HCT116 (cell line): ENCODE measurements around the gene INO80. TPM values are rescaled to one million over a fixed set of nuclear protein-coding genes. Genes with fewer than 3 reads are reported as not detected.

Source experiments
- ATAC-seq: fragments of 200-7000 bp; cut with Tn5 transposase; 2 replicates; pipeline ENCODE4 v1.9.1; 2020; ENCODE audit warnings: mild to moderate bottlenecking, moderate library complexity
- BruUV-seq: library from RNA; stranded (reverse); fragments of 400-500 nt; replicated peaks from 2 replicates; lab custom pipeline; 2021; lab: Mats Ljungman, UMichigan
- CTCF ChIA-PET: fragments of 300-600 bp; sonication (Branson Sonifier 250); formaldehyde crosslinking; loops from one replicate; lab custom pipeline; 2021; ENCODE audit warnings: antibody characterized with exemption; lab: Charles Lee
- POLR2A ChIA-PET: fragments of 300-600, 350-600 bp; sonication (Branson Sonifier 250); formaldehyde crosslinking; loops from one replicate; lab custom pipeline; 2021; ENCODE audit warnings: antibody characterized with exemption; lab: Charles Lee
- RAD21 ChIA-PET, 2 experiments: fragments of 300-600 bp; sonication (Branson Sonifier 250); formaldehyde crosslinking; loops; one replicate each; lab custom pipeline; 2023; ENCODE audit warnings: low total read pairs in 2 of 2; ENCODE audit not compliant: uncharacterized antibody in 2 of 2, unreplicated experiment in 2 of 2, low non-redundant PET in 1 of 2; lab: Charles Lee
- DNase-seq: peaks from one replicate; pipeline ENCODE4 v3.0.0-alpha.2; 2010; ENCODE audit warnings: low read depth, low spot score
- H2AFZ ChIP-seq: fragments of 200-600 bp; shearing (Covaris generic), sonication (generic); 2 replicates; pipeline ENCODE4 v1.6.1; 2017; ENCODE audit warnings: low read depth, mixed run types, mixed read lengths, antibody characterized with exemption, low read length; ENCODE audit not compliant: poor library complexity, severe bottlenecking
- H3K27ac ChIP-seq: 2 replicates; pipeline ENCODE4 v1.5.1; 2012; ENCODE audit warnings: low read depth, low read length
- H3K27me3 ChIP-seq: fragments of 200-600 bp; sonication (generic); 2 replicates; pipeline ENCODE4 v1.6.1; 2016; ENCODE audit warnings: mixed run types, low read length, mixed read lengths; ENCODE audit not compliant: insufficient read depth
- H3K36me3 ChIP-seq, 2 experiments: fragments of 200-500 bp in 1 of 2; fragments of 200-600 bp in 1 of 2; sonication (Bioruptor generic) in 1 of 2; sonication (generic) in 1 of 2; 2 replicates each; pipeline versions ENCODE4 v1.5.1 to v1.6.1; 2014 to 2016; ENCODE audit warnings: low read length in 2 of 2, inconsistent platforms in 1 of 2, mixed read lengths in 1 of 2, mixed run types in 1 of 2; ENCODE audit not compliant: insufficient read depth in 2 of 2, control insufficient read depth in 1 of 2
- H3K4me1 ChIP-seq, 2 experiments: fragments of 200-600 bp in 1 of 2; sonication (generic) in 1 of 2; 2 replicates each; pipeline versions ENCODE4 v1.5.1 to v1.6.1; 2012 to 2017; ENCODE audit warnings: low read length in 2 of 2, inconsistent platforms in 1 of 2, mild to moderate bottlenecking in 1 of 2, mixed read lengths in 1 of 2, mixed run types in 1 of 2, moderate library complexity in 1 of 2; ENCODE audit not compliant: insufficient read depth in 2 of 2, control insufficient read depth in 1 of 2
- H3K4me2 ChIP-seq: fragments of 200-600 bp; sonication (generic); 2 replicates; pipeline ENCODE4 v1.6.1; 2017; ENCODE audit warnings: mixed run types, low read length, mixed read lengths
- H3K4me3 ChIP-seq, 2 experiments: fragments of 200-600 bp in 1 of 2; sonication (generic) in 1 of 2; replicated peaks in 1 of 2; 2 replicates each; pipeline ENCODE4 v1.5.1; 2011 to 2016; ENCODE audit warnings: low read length in 2 of 2, control low read depth in 1 of 2, low read depth in 1 of 2, mild to moderate bottlenecking in 1 of 2, mixed read lengths in 1 of 2, mixed run types in 1 of 2
- H3K79me2 ChIP-seq: fragments of 200-600 bp; sonication (generic); 2 replicates; pipeline ENCODE4 v1.6.1; 2017; ENCODE audit warnings: mild to moderate bottlenecking, mixed run types, low read length, moderate library complexity, mixed read lengths; ENCODE audit not compliant: insufficient read depth
- H3K9ac ChIP-seq: fragments of 200-600 bp; sonication (generic); 2 replicates; pipeline ENCODE4 v1.6.1; 2016; ENCODE audit warnings: low read length, mixed read lengths
- H3K9me2 ChIP-seq: fragments of 200-600 bp; sonication (generic), shearing (Covaris generic); 2 replicates; pipeline ENCODE4 v1.6.1; 2017; ENCODE audit warnings: mixed run types, mild to moderate bottlenecking, moderate library complexity; ENCODE audit not compliant: insufficient read depth
- H3K9me3 ChIP-seq, 2 experiments: fragments of 200-500 bp in 1 of 2; fragments of 200-600 bp in 1 of 2; sonication (Bioruptor generic) in 1 of 2; sonication (generic) in 1 of 2; 2 replicates each; pipeline ENCODE4 v1.6.1; 2014 to 2017; ENCODE audit warnings: low read length in 2 of 2, mixed read lengths in 2 of 2, inconsistent platforms in 1 of 2, low read depth in 1 of 2, mild to moderate bottlenecking in 1 of 2, mixed run types in 1 of 2, moderate library complexity in 1 of 2; ENCODE audit not compliant: control insufficient read depth in 1 of 2, insufficient read depth in 1 of 2
- H4K20me1 ChIP-seq: fragments of 200-600 bp; sonication (generic), shearing (Covaris generic); 2 replicates; pipeline ENCODE4 v1.6.1; 2017; ENCODE audit warnings: mixed run types, mild to moderate bottlenecking, moderate library complexity; ENCODE audit not compliant: insufficient read depth
- CBX3 ChIP-seq: IDR thresholded peaks from 2 replicates; pipeline ENCODE4 v1.6.1; 2012; ENCODE audit warnings: low read depth
- CEBPB ChIP-seq: IDR thresholded peaks from 2 replicates; pipeline ENCODE4 v1.6.1; 2012; ENCODE audit warnings: low read depth
- CTCF ChIP-seq, 3 experiments: fragments of 200-600 bp in 1 of 3; sonication (generic) in 1 of 3; IDR thresholded peaks in 2 of 3; conservative IDR thresholded peaks in 1 of 3; 2 replicates each; pipeline ENCODE4 v1.5.1; 2012 to 2017; ENCODE audit warnings: low read depth in 2 of 3, low read length in 2 of 3, antibody characterized with exemption in 1 of 3, borderline replicate concordance in 1 of 3, control low read depth in 1 of 3, mild to moderate bottlenecking in 1 of 3, mixed read lengths in 1 of 3, mixed run types in 1 of 3, moderate library complexity in 1 of 3; ENCODE audit not compliant: insufficient read depth in 1 of 3
- EGR1 ChIP-seq: IDR thresholded peaks from 2 replicates; pipeline ENCODE4 v1.6.1; 2012; ENCODE audit warnings: low read depth
- ELF1 ChIP-seq: IDR thresholded peaks from 2 replicates; pipeline ENCODE4 v1.6.1; 2012; ENCODE audit warnings: low read depth, borderline replicate concordance
- EZH2phosphoT487 ChIP-seq: fragments of 200-600 bp; IDR thresholded peaks from 2 replicates; pipeline ENCODE4 v1.6.1; 2018; ENCODE audit warnings: antibody characterized with exemption, borderline replicate concordance
- FOSL1 ChIP-seq: IDR thresholded peaks from 2 replicates; pipeline ENCODE4 v1.6.1; 2012; ENCODE audit warnings: low read depth
- MAX ChIP-seq: IDR thresholded peaks from 2 replicates; pipeline ENCODE4 v1.6.1; 2012
- POLR2AphosphoS5 ChIP-seq: IDR thresholded peaks from 2 replicates; pipeline ENCODE4 v1.6.1; 2011; ENCODE audit warnings: mild to moderate bottlenecking, low read depth, low read length, moderate library complexity
- RAD21 ChIP-seq: IDR thresholded peaks from 2 replicates; pipeline ENCODE4 v1.6.1; 2012; ENCODE audit warnings: low read depth, mild to moderate bottlenecking
- REST ChIP-seq: IDR thresholded peaks from 2 replicates; pipeline ENCODE4 v1.6.1; 2012; ENCODE audit warnings: low read depth
- SIN3A ChIP-seq: IDR thresholded peaks from 2 replicates; pipeline ENCODE4 v1.6.1; 2012; ENCODE audit warnings: low read depth
- SP1 ChIP-seq: IDR thresholded peaks from 2 replicates; pipeline ENCODE4 v1.6.1; 2012; ENCODE audit warnings: low read depth
- SRF ChIP-seq: IDR thresholded peaks from 2 replicates; pipeline ENCODE4 v1.6.1; 2012; ENCODE audit warnings: low read depth
- ZNF274 ChIP-seq: fragments of 200-500 bp; sonication (Bioruptor generic); IDR thresholded peaks from 2 replicates; pipeline ENCODE4 v1.6.1; 2014; ENCODE audit warnings: mild to moderate bottlenecking, low read depth, low read length, inconsistent platforms
- intact Hi-C: fragments of 100-400 bp; cut with micrococcal nuclease; formaldehyde crosslinking; loops from 2 replicates; pipeline ENCODE4 v1.10.0; 2022
- total RNA-seq: library from RNA; stranded (reverse); gene quantifications from one replicate; pipeline ENCODE4 v1.2.1, GENCODE V29; 2021; ENCODE audit not compliant: unreplicated experiment
- TF ChIP-seq, protein P1 (sequence below): IDR thresholded peaks from 2 replicates; pipeline ENCODE4 v1.6.1; 2012

Gene INO80
- total RNA-seq, 1 experiment from 2014 or later = 28.2 TPM

- POLR2A ChIA-PET = no interaction called here
- no TSS peak for BruUV-seq
These were observed 34.2 kb upstream of the INO80 start for GRCh38 chr15:41150279-41150678.

More at GRCh38 chr15:41150279-41150678, 34.2 kb upstream of the INO80 start:
- Histone ChIP-seq H2AFZ (peak overlapping the region; percentile 67), H3K4me2 (peak overlapping the region; percentile 35; the same call in 1 of the 2 replicates), H3K9me2 (no peaks in the 10 kb centered on the region), H3K27ac (no peak overlapping the region), H3K27me3 (no peaks in the 10 kb centered on the region), H3K9ac (no peak overlapping the region), H3K36me3 (no peaks in the 10 kb centered on the region), H3K79me2 (no peaks in the 10 kb centered on the region), H3K4me1 (peaks cover 5 to 15% of the 10 kb centered on the region in 2 experiments; a peak in 3 of 4 replicates), H4K20me1 (no peaks in the 10 kb centered on the region), H3K4me3 (no peak overlapping the region), H3K9me3 (no peaks in the 10 kb centered on the region)
- TF ChIP-seq SP1 (no peak), EGR1 (no peak), FOSL1 (no peak), POLR2AphosphoS5 (no peak), MAX (no peak), EZH2phosphoT487 (no peak), REST (no peak), RAD21 (no peak), CEBPB (no peak), CBX3 (no peak), ELF1 (no peak), ZNF274 (no peak), CTCF (IDR thresholded peaks at IDR 0.05 in 2 of 3, conservative IDR thresholded peaks at IDR 0.05 in 1 of 3; ENCODE audit: borderline replicate concordance in 1 of 3, insufficient read depth in 1 of 3, low read depth in 2 of 3, low read length in 2 of 3) (no peak), SIN3A (no peak), SRF (no peak)
- TF ChIP-seq, protein P1, sequence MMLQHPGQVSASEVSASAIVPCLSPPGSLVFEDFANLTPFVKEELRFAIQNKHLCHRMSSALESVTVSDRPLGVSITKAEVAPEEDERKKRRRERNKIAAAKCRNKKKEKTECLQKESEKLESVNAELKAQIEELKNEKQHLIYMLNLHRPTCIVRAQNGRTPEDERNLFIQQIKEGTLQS = no peak
- DNase-seq (no peak), ATAC-seq (no peak)
- CTCF ChIA-PET = no interaction called here
- RAD21 ChIA-PET = no interaction called here
- intact Hi-C loops = no loop called here
